ENCODE results near the gene P2RY6.
"Not testable (repeated sequence)": the region's sequence is repeated elsewhere in the genome, so short reads cannot be mapped to it uniquely, and the experiment has no call there.

Gene P2RY6, protein sequence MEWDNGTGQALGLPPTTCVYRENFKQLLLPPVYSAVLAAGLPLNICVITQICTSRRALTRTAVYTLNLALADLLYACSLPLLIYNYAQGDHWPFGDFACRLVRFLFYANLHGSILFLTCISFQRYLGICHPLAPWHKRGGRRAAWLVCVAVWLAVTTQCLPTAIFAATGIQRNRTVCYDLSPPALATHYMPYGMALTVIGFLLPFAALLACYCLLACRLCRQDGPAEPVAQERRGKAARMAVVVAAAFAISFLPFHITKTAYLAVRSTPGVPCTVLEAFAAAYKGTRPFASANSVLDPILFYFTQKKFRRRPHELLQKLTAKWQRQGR

DNA sequence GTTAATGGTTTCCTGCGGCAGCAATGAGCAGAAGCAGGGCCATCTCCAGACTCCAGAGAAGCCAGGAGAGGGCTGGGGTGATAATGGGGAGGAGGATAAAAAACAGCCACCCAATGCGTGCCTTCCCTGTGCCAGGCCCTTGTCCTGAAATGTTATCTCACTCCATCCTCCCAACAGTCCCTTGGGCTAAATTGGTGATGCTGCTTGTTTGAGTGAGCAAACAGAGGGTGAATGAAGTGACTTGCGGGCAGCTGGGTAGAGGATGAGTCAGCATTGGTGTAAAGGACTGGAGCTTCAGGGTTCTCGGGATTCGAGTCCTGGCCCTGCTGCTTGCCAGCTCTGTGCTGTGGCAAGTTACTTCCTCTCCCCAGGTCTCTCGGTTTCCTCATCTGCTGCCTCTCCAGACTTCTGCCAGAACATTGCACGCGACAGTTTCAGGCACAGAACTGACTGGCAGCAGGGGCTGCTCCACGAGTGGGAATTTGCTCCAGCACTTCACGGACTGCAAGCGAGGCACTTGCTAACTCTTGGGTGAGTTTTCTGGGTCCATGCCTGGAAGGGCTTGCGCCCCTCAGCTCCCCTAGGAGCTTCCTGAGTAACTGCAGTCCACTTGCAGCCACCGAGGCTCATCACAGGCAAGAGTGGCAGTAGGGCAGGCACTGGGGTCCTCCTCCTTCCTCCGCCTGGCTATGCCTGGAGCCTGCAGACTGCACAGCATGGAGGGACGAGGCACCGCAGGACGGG, at the start of gene P2RY6:
Gene P2RY6 (plus strand): TSS at position 403 of the 744 bp plus-strand sequence. CDS start 24,181 bp downstream, outside the sequence.
- DNase-seq, result no peak

DNA sequence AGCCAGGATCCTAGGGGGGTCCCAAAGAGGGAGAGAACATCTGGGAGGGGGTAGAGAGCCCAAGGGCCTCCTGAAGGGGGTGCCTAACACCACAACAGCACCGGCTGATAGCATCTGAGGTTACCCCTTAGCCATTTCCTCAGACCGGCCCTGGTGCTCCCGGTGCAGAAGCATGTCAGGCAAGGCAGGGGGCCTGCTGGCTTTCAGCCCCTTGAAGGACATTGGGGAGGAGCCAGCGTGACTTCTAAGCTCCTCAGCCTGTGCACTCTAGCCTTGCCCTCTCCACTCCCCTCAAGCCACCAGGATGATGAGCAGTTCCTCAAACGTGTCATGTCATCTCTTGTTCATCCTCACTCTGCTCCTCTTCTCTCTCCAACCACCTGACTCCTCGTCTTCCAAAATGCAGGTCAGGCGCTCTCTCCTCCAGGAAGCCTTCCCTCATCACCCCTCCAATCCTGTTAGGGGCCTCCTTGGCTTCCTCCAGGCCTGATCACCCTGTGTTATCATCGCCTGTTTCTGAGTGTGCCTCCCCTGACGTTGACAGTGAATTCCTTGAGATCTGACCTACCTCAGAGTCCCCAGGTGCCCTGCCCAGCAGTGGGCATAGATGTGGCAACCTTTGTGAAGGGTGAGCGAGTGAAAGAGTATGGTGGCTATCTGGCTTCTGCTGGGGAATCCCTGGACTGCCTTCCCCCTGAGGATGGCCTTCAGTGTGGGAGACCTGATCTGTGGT, 48.0 kb upstream of the P2RY6 start:
- DNase-seq, result no peak

DNA sequence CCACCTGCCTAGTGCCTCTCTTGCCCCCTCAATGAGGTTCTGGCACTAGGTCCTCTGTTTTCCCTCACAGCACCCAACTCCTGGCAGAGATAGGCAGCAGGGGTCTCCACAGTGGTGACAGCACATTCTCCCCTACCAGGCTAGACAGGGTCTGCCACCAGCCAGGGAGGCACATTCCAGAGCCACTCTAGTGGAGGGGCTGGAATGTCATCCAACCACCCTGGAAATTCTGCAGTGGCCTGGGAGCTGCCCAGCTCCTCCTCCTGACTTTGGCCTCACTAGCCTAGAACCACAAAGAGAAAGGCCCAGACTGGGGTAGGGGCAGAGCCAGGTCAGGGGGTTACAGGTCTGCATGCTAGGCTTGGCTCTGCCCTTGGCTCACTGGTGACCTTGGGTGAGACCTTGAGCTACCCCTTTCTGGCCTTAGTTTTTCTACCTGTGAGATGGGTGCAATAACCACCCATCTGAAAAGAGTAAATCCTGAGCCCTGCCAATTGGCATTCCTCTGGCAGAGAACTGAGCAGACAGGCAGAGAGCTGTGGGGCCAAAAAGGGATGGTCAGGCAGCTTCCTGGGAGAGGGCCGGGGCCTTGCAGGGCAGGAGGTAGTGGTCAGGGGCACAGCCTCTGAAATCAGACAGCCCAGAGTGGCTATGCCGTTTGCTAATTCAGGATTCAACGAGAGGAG, 47.0 kb upstream of the P2RY6 start:
- DNase-seq, result no peak

DNA sequence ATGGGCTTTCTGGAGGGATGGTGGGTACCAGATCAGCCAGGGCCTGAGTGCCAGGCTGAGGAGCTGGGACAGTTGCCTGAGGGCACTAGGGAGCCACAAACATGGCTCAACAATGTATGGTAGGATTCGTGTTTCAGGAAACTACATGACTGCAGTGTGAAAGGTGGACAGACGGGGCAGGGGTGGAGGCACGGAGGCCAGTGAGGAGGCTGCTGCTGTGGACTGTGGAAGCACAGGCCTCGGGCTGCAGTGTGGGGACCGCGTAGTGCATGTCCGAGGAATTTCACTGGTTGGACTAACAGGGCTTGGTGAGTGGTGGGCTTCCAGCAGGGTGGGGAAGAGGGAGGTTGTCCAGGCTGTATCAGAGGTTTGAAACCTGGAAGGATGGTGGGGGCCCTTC, 46.3 kb upstream of the P2RY6 start:
- no peak for DNase-seq

DNA sequence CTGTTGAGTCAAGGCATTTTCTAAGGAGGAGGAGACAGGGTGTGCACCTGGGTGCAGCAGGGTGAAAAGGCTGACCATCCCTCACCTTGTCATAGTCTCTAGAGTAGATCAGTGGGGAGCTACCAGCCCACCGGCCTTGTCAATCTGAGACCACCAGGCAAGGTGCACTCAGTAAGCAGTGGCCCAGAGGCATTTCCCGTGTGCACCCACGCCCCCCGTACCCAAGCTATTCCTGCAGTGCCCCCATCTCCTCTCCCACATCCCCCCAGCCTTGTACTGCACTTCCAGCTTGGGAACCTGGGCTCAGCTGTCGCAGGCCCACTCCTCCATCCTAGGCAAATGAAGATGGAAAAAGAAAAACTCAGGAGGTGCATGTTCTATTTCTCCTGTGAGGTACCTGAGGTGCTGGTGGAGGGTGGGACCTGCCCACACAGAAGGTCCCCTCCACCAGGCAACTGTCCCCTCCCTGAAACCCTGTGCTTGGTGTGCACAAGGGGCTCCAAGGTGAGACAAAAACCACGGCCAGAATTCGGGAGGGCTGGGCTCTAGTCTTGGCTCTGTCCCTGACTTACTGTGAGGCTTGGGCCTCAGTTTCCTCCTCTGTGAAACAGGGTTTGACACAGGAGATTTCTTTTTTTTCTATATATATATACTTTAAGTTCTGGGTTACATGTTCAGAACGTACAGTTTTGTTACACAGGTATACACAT, 45.7 kb upstream of the P2RY6 start:
- no peak for DNase-seq

DNA sequence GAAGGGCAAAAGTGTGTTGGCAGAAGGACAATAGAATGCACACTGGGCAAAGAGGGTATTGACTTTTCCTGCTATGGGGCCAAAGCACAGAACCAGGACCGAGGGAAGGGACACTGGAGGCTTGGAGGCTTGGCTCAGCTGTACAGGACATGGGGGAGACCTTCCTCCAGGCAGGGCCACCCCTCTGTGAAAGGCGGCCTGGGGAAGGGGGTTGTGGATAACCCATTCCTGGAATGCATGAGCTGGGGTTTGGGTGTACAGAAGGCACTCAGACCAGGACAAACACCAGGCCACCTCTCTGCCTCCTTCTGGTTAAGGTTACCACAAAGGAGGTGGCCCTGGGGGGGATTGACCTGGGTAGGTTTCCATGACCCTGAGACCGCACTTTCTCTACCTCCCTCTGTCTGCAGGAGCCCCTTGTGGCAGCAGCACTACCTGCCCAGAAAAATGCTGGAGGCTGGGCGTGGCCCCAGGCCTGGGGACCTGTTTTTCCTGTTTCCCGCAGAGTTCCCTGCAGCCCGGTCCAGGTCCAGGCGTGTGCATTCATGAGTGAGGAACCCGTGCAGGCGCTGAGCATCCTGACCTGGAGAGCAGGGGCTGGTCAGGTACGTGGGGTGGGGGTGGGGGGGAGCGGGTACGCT, 44.4 kb upstream of the P2RY6 start:
- no peak for DNase-seq

DNA sequence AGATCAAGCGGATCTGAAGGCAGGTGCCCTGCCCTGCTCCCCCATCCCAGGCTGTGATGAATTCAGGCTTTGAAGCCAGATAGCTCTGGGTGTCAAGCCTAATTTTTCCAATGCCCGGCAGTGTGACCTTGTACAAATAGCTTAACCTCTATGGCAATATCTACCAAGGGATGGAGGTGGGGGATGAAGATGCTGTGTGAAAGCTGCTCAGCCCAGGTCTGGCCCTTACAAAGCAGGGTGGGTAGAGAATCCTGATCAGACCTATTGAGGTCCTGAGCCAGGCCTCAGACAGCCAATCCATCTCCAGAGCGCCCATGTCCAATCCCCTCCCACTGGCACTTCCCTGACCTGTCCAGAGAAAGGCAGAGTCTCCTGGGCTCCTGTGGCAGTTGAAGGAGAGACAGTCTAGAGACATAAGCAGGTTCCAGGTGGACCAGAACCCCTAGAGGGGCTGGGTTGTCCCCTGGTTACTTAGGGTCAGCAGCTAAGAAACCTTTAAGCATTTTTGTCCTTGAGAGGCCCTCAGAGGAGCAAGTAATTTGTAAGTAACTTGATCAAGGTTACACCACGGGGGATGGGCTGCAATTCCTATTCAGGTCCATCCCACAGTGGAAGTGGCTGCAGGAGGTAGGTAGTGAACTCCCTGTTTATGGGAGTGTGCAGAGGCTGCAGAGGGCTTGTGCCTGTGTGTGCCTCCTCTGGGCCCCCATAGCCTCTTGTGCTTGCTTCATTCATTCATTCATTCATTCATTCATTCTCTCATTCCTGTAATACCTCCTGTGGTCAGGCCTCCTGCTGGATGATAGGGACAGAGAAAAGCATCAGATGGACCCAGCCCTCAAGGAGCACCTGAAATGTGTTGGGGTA, 43.6 kb upstream of the P2RY6 start:
- DNase-seq, result no peak

DNA sequence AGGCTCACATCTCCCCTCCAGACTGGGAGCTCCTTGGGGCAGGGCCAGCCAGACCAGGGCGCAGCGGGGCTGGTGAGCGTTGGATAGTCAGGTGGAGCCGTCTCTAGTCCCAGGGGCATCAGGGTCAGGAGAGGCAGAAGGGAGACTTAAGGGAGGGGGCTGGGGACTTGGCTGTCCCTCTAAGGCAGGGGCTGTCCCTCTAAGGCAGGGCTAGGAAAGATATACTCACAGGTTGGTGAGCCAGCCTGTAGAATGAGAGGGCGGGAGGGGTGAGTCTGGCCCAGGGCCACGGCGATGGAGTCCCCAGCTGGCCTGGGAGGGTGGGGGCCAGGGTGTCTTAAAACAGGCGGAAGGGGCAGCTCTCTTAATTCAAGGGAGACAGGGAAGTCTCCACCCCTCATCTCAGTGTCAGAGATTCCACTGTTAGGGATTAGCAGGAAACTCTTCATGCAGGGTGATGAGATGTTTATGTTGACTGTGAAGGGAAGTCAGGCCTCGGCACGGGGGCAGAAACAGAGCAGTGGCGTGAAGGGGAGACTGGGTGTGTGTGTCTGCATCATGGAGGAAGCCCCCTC, 42.7 kb upstream of the P2RY6 start:
- no peak for DNase-seq

DNA sequence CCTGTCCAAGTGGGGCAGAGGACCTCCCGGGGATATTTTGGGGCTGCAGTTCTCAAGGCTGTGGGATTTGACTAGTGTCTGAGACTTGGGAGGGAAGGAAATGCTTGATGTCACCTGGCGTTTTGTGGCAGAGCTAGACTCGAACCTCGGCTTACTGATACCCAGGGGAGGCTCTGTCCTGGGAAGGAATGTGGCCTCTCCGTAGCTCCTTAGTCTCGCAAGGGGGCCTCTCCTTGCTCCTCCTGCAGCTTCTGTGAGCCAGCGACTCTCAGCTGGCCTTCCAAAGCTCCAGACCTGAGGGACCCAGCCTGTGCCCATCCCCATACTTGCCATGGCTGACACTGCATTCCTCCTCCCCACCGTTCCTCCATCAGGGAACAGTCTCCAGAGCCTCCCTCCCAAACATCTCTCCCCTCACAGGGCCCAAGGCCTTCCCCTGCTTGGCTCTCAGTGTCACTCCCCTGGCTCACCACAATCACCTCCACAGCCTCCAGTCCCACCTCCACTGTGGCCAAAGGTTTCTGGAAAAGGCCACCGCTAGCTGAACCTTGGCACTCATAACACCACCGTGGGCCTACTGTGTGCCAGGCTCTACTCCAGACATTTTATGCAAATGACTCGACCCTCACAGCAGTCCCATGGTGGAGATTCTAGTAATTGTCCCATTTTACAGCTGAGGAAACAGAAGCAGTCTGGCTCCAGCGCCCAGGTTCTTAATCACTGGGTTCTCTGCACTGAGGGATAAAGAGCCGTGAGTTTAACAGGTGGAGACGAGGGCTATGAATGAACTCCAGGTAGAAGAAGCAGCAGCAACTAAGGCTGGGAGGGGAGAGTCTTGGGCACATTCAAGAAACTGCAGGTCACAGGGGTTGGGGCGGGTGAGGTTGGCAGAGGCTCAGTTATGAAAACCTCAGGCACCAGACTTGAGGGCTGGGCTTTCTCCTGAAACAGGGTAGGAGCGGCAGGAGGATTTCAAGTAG, 42.0 kb upstream of the P2RY6 start:
- no peak for DNase-seq

DNA sequence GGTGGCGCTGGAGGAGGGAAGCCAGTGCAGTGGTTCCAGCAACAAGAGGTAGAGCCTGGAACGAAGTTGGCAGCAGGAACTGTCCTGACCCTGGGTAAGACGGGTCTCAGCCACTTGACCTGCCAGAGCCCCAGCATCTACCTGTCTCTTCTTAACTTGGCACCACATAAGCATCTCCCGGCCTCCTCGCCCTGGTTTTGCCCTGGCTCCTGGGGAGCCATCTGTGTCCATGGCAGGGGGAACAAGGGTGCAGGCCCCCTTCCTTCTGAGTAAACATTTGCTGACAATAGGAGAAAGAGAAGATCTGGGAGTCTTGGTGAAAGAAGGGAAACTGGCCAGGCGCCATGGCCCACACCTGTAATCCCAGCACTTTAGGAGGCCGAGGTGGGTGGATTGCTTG, 41.2 kb upstream of the P2RY6 start:
- no peak for DNase-seq

DNA sequence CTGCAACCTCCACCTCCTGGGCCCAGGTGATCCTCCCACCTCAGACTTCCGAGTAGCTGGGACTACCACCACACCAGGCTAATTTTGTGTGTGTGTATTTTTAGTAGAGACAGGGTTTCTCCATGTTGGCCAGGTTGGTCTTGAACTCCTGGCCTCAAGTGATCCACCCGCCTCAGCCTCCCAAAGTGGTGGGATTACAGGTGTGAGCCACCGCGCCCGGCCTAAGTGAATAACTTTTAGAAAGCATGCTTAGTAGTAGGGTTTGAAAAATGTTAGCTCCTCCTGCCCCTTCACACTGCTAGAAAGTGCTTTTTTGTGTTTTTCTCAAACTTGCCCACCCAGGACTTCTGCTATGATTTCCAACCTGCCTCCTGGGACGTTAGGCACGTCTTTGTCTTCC, 39.7 kb upstream of the P2RY6 start:
- DNase-seq, result not testable (repeated sequence)

DNA sequence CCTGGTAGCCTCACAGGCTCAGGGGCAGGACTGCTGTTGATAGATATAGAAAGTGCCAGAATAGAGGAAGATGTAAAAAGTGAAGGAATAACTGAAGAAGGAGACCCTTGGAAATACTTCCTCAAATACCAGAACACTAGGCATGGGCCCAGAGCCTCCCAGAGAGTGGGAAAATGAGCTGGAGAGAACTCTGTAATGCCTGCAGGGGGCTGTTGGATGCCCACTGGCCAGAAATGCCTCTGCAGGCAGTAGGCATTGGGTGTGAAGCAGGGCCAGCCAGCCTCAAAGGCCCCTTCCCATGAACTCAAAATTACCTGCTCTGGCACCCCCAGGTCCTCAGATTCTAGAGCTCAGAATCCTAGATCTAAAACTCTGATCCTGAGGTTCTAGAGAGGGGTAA, 38.9 kb upstream of the P2RY6 start:
- DNase-seq, result no peak

DNA sequence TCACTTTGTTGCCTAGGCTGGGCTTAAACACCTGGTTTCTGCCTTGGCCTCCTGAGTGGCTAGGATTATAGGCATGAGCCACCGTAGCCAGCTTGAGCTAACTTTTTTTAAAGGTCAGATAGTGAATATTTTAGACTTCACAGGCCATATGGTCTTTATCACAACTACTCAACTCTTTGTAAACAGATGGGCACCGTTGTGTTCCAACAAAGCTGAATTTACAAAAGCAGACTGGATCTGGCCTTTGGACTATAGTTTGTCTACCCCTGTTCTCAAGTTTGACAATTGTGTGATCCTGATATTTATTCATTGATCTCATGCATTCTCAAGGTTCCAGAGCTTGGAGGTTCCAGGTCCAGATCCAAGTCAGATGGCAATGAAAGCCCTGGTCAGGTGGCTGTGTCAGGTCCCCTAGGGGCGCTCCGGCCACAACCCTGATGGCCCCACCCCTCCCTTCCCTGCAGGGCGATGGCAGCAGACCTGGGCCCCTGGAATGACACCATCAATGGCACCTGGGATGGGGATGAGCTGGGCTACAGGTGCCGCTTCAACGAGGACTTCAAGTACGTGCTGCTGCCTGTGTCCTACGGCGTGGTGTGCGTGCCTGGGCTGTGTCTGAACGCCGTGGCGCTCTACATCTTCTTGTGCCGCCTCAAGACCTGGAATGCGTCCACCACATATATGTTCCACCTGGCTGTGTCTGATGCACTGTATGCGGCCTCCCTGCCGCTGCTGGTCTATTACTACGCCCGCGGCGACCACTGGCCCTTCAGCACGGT, 38.3 kb upstream of the P2RY6 start:
- no peak for DNase-seq

DNA sequence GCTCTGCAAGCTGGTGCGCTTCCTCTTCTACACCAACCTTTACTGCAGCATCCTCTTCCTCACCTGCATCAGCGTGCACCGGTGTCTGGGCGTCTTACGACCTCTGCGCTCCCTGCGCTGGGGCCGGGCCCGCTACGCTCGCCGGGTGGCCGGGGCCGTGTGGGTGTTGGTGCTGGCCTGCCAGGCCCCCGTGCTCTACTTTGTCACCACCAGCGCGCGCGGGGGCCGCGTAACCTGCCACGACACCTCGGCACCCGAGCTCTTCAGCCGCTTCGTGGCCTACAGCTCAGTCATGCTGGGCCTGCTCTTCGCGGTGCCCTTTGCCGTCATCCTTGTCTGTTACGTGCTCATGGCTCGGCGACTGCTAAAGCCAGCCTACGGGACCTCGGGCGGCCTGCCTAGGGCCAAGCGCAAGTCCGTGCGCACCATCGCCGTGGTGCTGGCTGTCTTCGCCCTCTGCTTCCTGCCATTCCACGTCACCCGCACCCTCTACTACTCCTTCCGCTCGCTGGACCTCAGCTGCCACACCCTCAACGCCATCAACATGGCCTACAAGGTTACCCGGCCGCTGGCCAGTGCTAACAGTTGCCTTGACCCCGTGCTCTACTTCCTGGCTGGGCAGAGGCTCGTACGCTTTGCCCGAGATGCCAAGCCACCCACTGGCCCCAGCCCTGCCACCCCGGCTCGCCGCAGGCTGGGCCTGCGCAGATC, 37.5 kb upstream of the P2RY6 start:
- no peak for DNase-seq

DNA sequence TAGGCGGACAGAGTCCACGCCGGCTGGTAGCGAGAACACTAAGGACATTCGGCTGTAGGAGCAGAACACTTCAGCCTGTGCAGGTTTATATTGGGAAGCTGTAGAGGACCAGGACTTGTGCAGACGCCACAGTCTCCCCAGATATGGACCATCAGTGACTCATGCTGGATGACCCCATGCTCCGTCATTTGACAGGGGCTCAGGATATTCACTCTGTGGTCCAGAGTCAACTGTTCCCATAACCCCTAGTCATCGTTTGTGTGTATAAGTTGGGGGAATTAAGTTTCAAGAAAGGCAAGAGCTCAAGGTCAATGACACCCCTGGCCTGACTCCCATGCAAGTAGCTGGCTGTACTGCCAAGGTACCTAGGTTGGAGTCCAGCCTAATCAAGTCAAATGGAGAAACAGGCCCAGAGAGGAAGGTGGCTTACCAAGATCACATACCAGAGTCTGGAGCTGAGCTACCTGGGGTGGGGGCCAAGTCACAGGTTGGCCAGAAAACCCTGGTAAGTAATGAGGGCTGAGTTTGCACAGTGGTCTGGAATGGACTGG, 36.8 kb upstream of the P2RY6 start:
- DNase-seq, result no peak

DNA sequence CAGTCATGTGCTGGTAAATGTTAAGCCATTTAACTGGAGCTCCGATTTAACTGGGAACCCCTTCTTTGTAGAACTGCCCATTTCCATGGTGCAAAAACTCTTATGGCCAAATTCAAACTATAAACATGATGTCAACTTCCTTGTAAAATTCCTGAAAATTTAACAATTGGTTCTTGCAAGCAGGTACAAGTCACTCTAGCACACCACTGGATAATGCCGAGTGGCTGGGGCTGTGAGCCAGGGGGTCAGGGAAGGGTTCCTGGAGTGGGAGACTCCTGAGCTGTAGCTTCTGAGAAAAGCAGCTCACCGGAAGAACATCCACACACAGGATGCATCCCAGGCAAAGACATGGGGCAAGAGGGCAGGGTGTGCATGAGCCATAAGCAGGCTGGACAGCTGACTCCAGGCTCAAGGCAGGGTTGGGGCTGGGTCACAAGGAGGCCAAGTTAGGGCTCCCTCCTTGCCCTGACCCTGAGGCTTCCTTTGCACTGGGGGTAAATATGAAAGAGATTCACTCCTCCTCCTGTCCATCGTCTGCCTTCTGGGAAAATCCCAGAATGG, 35.9 kb upstream of the P2RY6 start:
- DNase-seq, result no peak

DNA sequence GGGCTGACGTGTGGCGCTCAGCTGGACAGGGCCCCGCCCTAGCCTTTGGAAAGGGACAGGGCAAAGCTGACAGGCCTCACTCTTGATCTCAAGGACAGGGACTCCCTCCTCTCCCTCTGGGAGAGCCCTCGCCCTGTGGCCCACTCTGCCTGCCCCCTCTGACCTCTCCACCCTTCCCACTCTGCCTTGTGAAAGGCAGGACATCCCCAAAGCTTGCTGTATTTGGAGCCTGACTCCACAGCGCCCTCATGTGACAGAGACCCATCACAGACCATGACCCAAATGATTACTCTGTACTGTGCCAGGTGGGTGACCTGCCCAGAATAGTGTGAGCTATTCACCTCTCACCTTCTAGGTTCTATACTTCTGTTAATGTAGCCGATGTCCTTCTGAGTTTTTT, 35.3 kb upstream of the P2RY6 start:
- no peak for DNase-seq

All from stimulated activated CD4-positive, alpha-beta T cell treated with anti-CD3 and anti-CD28 coated beads, Interleukin-4, amount 100 ng/mL, for 24 hours (primary cell).